ENCODE results near the gene RRAS2.

RRAS2 gene

GRCh38 chr11:14320020-14320419 lies 39.0 kb downstream of the RRAS2 start:
- no peak overlapping the region for H3K4me3 ChIP-seq (replicated peaks in 1 of 2; ENCODE audit: low read depth in 2 of 2, low read length in 2 of 2)
- no peak for TF ChIP-seq CTCF (IDR thresholded peaks at IDR 0.05; ENCODE audit: low read depth, low read length)
- peak in 1 of 2 donors; percentile 25 for DNase-seq (ENCODE audit: low read depth in 2 of 2)

- DNase-seq (ENCODE audit: low read depth in 2 of 2) = no peak
- no peak for TF ChIP-seq CTCF (IDR thresholded peaks at IDR 0.05; ENCODE audit: low read depth, low read length)
- H3K4me3 ChIP-seq (replicated peaks in 1 of 2; ENCODE audit: low read depth in 2 of 2, low read length in 2 of 2) = no peak overlapping the region
Observed at GRCh38 chr11:14318581-14318981, 40.4 kb downstream of the RRAS2 start.

- DNase-seq (ENCODE audit: low read depth in 2 of 2) = no peak
- TF ChIP-seq CTCF (IDR thresholded peaks at IDR 0.05; ENCODE audit: low read depth, low read length) = no peak
- H3K4me3 ChIP-seq (replicated peaks in 1 of 2; ENCODE audit: low read depth in 2 of 2, low read length in 2 of 2) = no peak overlapping the region
Observed at GRCh38 chr11:14317659-14318325, 41.2 kb downstream of the RRAS2 start.

GRCh38 chr11:14315130-14315529 lies 43.9 kb downstream of the RRAS2 start:
- no peak overlapping the region for H3K4me3 ChIP-seq (replicated peaks in 1 of 2; ENCODE audit: low read depth in 2 of 2, low read length in 2 of 2)
- DNase-seq (ENCODE audit: low read depth in 2 of 2) = no peak
- no peak for TF ChIP-seq CTCF (IDR thresholded peaks at IDR 0.05; ENCODE audit: low read depth, low read length)

GRCh38 chr11:14314127-14314526 lies 44.9 kb downstream of the RRAS2 start:
- no peak for DNase-seq (ENCODE audit: low read depth in 2 of 2)
- no peak overlapping the region for H3K4me3 ChIP-seq (replicated peaks in 1 of 2; ENCODE audit: low read depth in 2 of 2, low read length in 2 of 2)
- TF ChIP-seq CTCF (IDR thresholded peaks at IDR 0.05; ENCODE audit: low read depth, low read length) = no peak

GRCh38 chr11:14312736-14313438 lies 46.1 kb downstream of the RRAS2 start:
- no peak for TF ChIP-seq CTCF (IDR thresholded peaks at IDR 0.05; ENCODE audit: low read depth, low read length)
- no peak overlapping the region for H3K4me3 ChIP-seq (replicated peaks in 1 of 2; ENCODE audit: low read depth in 2 of 2, low read length in 2 of 2)
- DNase-seq (ENCODE audit: low read depth in 2 of 2) = peak in 1 of 2 donors; percentile 38
